IPS-NIHi11 (cell line): Measurements from ENCODE around the gene ASTN1.

ENCODE experiments used
- DNase-seq: peaks from one replicate; pipeline ENCODE4 v3.0.0; 2012; ENCODE audit warnings: mixed read lengths, low spot score

ASTN1 gene

GRCh38 chr1:176993587-176993986, 170.9 kb downstream of the ASTN1 start:
- DNase-seq, result no peak

GRCh38 chr1:176989754-176990153, 174.8 kb downstream of the ASTN1 start:
- DNase-seq, result no peak

GRCh38 chr1:176989023-176989422, 175.5 kb downstream of the ASTN1 start:
- DNase-seq, result no peak

- DNase-seq, result no peak
These were observed 177.5 kb downstream of the ASTN1 start for GRCh38 chr1:176987016-176987415.

- no peak for DNase-seq
These were observed 180.8 kb downstream of the ASTN1 start for GRCh38 chr1:176983731-176984130.

- DNase-seq, result no peak
These were observed 187.7 kb downstream of the ASTN1 start for GRCh38 chr1:176976771-176977170.

GRCh38 chr1:176976225-176976624, 188.3 kb downstream of the ASTN1 start:
- DNase-seq, result no peak

- no peak for DNase-seq
These were observed 199.8 kb downstream of the ASTN1 start for GRCh38 chr1:176964687-176965086.

- no peak for DNase-seq
These were observed 201.3 kb downstream of the ASTN1 start for GRCh38 chr1:176963181-176963580.

- DNase-seq, result no peak
These were observed 202.8 kb downstream of the ASTN1 start for GRCh38 chr1:176961678-176962077.

GRCh38 chr1:176959191-176959820, 205.2 kb downstream of the ASTN1 start:
- DNase-seq, result no peak

- no peak for DNase-seq
These were observed 206.9 kb downstream of the ASTN1 start for GRCh38 chr1:176957603-176958002.

GRCh38 chr1:176954242-176954641, 210.3 kb downstream of the ASTN1 start:
- no peak for DNase-seq

GRCh38 chr1:176950736-176951324, 213.7 kb downstream of the ASTN1 start:
- DNase-seq, result no peak

GRCh38 chr1:176949033-176949662, 215.4 kb downstream of the ASTN1 start:
- peak; percentile 85 for DNase-seq

- DNase-seq, result no peak
These were observed 219.9 kb downstream of the ASTN1 start for GRCh38 chr1:176944606-176945005.

GRCh38 chr1:176943783-176944182, 220.7 kb downstream of the ASTN1 start:
- no peak for DNase-seq

- no peak for DNase-seq
These were observed 222.2 kb downstream of the ASTN1 start for GRCh38 chr1:176942346-176942745.

GRCh38 chr1:176939993-176940392, 224.5 kb downstream of the ASTN1 start:
- DNase-seq, result no peak

GRCh38 chr1:176938375-176938774, 226.1 kb downstream of the ASTN1 start:
- no peak for DNase-seq

GRCh38 chr1:176934370-176934769, 230.1 kb downstream of the ASTN1 start:
- DNase-seq, result no peak

GRCh38 chr1:176932114-176933104, 232.1 kb downstream of the ASTN1 start:
- no peak for DNase-seq
